Bronchial epithelial cell (primary cell): ENCODE measurements around the gene SEMA5B. TPM values are rescaled to one million over a fixed set of nuclear protein-coding genes. Genes with fewer than 3 reads are reported as not detected.

Experiments used
- DNase-seq: peaks from one replicate; pipeline ENCODE4 v3.0.0-alpha.2; 2010; ENCODE audit warnings: low read depth
- FAIRE-seq: peaks from 2 replicates; lab custom pipeline; 2011; peaks lifted over from hg19 to GRCh38; lab: Jason Lieb, UNC
- H3K27me3 ChIP-seq: 2 replicates; pipeline ENCODE4 v1.5.1; 2011; ENCODE audit warnings: low read length; ENCODE audit not compliant: control insufficient read depth, insufficient read depth
- H3K36me3 ChIP-seq: 2 replicates; pipeline ENCODE4 v1.5.1; 2011; ENCODE audit warnings: low read length; ENCODE audit not compliant: control insufficient read depth, insufficient read depth
- H3K4me3 ChIP-seq: 2 replicates; pipeline ENCODE4 v1.5.1; 2011; ENCODE audit warnings: mild to moderate bottlenecking, low read depth, low read length, control low read depth
- CTCF ChIP-seq: IDR thresholded peaks from 2 replicates; pipeline ENCODE4 v1.5.1; 2011; ENCODE audit warnings: mild to moderate bottlenecking, moderate library complexity, low read length, control low read depth, inconsistent platforms; ENCODE audit not compliant: insufficient read depth, severe bottlenecking
- total RNA-seq: library from RNA; depleted of rRNA; stranded (reverse); fragments of >200 nt; gene quantifications from 2 replicates; pipeline ENCODE4 v1.2.1, GENCODE V29; 2014

Gene SEMA5B
- total RNA-seq, 1 donor from 2014 or later, result under 0.01 TPM

DNA sequence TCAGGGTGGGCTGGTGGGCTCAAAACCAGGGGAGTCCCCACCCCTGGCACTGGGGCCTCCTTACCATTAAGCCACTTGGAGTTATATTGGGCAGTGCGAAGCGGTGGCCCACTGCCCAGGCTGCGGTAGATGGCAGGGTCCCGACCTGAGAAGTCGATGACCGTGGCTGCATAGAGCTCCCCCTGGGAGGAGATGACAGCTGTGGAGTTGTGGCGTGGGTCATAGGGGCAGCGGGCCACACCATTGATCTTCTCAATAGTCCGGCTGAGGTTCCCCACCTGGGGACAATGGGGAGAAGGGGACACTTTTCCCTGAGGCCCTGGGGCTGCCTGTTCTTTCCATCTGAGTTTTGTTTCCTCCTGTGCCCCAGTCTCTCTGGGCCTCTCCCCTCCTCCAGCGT is 99.8 kb downstream of the SEMA5B start:
- FAIRE-seq, result no peak
- Histone ChIP-seq H3K27me3 (peaks cover 9% of the 10 kb centered on the region), H3K4me3 (no peak overlapping the region), H3K36me3 (no peaks in the 10 kb centered on the region)
- no peak for TF ChIP-seq CTCF
- no peak for DNase-seq

DNA sequence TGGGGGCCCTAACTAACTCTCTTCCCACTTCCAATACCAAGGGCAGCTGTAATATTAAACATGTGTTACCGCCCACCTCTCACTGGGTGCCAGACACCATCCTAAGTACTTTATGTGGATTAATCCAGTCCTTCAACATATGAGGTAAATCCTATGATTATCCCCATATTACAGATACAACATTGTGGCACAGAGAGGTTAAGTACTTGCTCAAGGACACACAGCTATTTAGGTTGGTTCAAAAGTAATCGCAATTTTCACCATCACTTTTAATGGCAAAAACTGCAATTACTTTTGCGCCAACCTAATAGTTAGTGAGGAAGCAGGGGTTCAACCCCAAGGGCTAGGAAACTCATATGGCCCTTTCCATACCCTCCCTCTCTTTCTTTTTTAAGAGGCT is 100.8 kb downstream of the SEMA5B start:
- DNase-seq (no peak), FAIRE-seq (no peak)
- H3K36me3 ChIP-seq, result no peaks in the 10 kb centered on the region
- no peak for TF ChIP-seq CTCF
- no peak overlapping the region for H3K4me3 ChIP-seq
- peaks cover 15% of the 10 kb centered on the region for H3K27me3 ChIP-seq

GRCh38 chr3:122926322-122926721 is 101.2 kb downstream of the SEMA5B start:
- DNase-seq, result no peak

DNA sequence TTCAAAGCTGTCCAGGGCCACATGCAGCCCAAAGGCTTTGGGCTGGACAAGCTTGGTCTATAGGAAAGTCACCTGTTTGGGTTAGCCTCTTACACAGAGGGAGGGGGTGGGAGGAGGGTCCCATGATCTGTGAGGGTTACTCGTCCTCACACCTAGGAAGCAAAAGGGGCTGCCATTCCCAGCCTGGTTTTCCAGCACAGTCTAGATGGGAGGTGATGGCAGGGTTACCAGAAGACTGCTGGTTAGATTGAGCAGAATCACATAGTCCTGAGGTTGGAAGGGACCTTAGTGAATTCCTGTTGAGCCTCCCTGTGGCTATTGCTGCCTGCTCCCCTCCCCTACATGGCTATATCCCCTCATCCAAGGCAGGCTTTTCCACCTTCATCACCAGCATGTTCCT is 101.8 kb downstream of the SEMA5B start:
- Histone ChIP-seq H3K27me3 (peaks cover 22% of the 10 kb centered on the region), H3K36me3 (no peaks in the 10 kb centered on the region), H3K4me3 (no peak overlapping the region)
- no peak for DNase-seq
- no peak for FAIRE-seq
- TF ChIP-seq CTCF, result no peak

More at GRCh38 chr3:122926322-122926721, 101.2 kb downstream of the SEMA5B start:
- peaks cover 20% of the 10 kb centered on the region for H3K27me3 ChIP-seq
- H3K4me3 ChIP-seq, result no peak overlapping the region
- no peak for FAIRE-seq
- no peaks in the 10 kb centered on the region for H3K36me3 ChIP-seq
- TF ChIP-seq CTCF, result no peak

DNA sequence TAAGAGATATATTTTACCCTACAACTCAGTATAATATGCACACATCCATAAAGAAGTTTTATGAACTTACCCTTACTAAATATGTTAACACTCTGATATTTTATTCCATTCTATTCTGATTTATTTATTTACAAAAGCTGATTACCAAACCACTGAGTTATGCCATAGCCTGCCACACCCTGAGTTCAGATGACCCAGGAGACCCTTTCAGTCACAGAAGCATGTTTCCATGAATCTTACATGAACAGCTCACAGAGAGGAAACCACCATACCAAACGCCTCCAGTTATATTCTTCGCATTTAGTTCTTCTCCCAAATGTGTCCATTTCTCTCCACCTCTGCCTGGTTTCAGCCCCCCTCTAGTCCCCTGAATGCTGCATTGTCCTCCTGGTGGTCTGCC is 103.5 kb downstream of the SEMA5B start:
- TF ChIP-seq CTCF, result no peak
- Histone ChIP-seq H3K36me3 (no peaks in the 10 kb centered on the region), H3K4me3 (no peak overlapping the region), H3K27me3 (peaks cover 22% of the 10 kb centered on the region)
- FAIRE-seq, result no peak
- no peak for DNase-seq

DNA sequence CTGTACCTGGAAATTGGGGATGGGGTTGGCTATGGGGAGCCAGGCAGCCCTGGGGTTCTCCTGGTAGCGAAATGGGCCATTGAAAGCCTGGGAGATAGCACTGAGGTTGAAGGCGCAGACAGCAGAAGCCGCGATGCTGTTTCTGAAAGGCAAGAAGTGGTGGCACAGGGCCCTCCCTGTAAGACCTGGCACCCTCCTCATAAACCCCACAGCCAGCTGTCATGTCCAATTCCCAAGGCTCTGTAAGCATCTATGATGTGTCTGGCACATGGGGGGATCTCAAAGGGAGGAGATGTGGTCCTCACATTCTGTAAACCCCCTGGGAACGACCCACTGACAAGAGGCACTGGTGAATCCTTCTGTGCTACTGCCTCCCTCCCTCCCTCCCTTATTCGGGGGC is 104.0 kb downstream of the SEMA5B start:
- DNase-seq, result no peak
- H3K27me3 ChIP-seq, result peaks cover 22% of the 10 kb centered on the region
- no peaks in the 10 kb centered on the region for H3K36me3 ChIP-seq
- TF ChIP-seq CTCF, result no peak
- no peak overlapping the region for H3K4me3 ChIP-seq
- no peak for FAIRE-seq
